ENCODE results near the gene SAMD10. TPM values are rescaled to one million over a fixed set of nuclear protein-coding genes. Genes with fewer than 3 reads are reported as not detected.
"Not testable (repeated sequence)": the region's sequence is repeated elsewhere in the genome, so short reads cannot be mapped to it uniquely, and the experiment has no call there.

The SAMD10 gene
- total RNA-seq, 6 experiments from 2014 or later: 2.7 to 6.7 (median 3.5) TPM

GRCh38 chr20:63961664-63962425 is 17.6 kb downstream of the SAMD10 start:
- DNase-seq: peak in 1 of 3 donors; percentile 21
- Histone ChIP-seq H3K36me3 (peaks cover 0 to 41% (median 20%) of the 10 kb centered on the region in 4 donors), H3K27ac (no peak overlapping the region), H3K4me1 (peaks cover 0 to 7% (median 4%) of the 10 kb centered on the region in 4 donors), H3K27me3 (no peaks in the 10 kb centered on the region), H3K4me3 (no peak overlapping the region), H3K9me3 (no peaks in the 10 kb centered on the region)
- WGBS (ENCODE audit: insufficient coverage, low coverage, low lambda C conversion rate, missing lambda C conversion rate): 74% methylated on average over 3 of the region's 26 CpGs
- TF ChIP-seq CTCF (IDR thresholded peaks at IDR 0.05) (no peak), POLR2A (IDR thresholded peaks at IDR 0.05) (no peak)
- intact Hi-C loops (cut with DNase I): no loop called here
- no peak for ATAC-seq

DNA sequence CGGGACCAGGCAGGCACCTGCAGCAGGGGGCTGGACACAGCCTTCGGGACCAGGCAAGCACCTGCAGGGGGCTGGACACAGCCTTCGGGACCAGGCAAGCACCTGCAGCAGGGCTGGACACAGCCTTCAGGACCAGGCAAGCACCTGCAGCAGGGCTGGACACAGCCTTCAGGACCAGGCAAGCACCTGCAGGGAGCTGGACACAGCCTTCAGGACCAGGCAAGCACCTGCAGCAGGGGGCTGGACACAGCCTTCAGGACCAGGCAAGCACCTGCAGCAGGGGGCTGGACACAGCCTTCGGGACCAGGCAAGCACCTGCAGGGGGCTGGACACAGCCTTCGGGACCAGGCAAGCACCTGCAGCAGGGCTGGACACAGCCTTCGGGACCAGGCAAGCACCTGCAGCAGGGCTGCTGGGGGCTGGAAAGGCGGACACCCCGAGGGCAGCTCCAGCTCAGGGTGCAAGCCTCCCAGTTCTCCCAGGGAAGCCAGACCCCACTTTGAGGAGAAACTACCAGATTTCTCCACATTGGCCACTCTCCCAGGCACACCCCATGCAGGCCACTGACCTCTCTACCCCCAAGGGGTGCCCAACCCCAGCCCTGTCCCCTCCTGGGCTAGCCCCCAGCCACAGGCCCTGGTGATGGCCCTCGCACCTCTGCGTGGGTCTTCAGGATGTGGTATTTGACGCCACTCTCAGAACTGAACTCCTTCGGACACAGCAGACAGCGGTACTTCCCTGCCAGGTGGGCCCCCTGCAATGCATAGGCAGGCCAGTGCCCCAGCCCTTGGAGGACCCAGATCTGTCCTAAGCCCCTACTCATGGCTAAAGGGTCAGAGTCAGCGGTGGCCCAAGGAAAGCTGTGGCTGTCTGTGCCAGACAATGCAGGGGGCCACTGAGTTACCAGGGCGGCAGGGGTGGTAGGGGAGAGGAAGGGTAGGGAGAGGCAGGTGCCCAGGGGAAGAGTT is 18.5 kb downstream of the SAMD10 start:
- H3K27me3 ChIP-seq; H3K4me3 ChIP-seq; intact Hi-C loops (cut with DNase I); ATAC-seq; H3K9me3 ChIP-seq; H3K4me1 ChIP-seq; H3K27ac ChIP-seq: not testable (repeated sequence)
- DNase-seq: peak in 1 of 3 donors; percentile 17
- WGBS (ENCODE audit: insufficient coverage, low coverage, low lambda C conversion rate, missing lambda C conversion rate): 100% methylated on average over 2 of the region's 15 CpGs
- peaks cover 0 to 34% (median 16%) of the 10 kb centered on the region in 4 donors for H3K36me3 ChIP-seq

DNA sequence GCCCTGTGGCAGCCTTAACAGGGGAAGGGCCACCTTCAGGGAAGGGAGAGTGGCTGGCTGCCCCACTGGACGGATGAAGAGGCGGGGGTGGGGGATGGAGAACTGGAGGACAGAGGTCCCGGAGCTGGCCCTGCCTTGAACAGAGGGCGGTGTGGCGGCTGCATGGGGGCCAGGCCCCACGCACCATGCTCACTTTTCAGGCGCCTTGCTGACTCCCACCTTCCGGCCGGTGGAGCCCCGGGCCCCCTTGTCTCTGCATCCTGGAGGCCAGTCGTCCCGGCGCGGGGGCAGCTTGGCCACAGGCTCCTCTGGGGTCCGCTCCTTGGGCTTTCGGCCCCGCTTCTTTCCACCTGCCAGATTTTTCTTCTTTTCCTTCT is 19.8 kb downstream of the SAMD10 start:
- TF ChIP-seq CTCF (IDR thresholded peaks at IDR 0.05) (no peak), POLR2A (IDR thresholded peaks at IDR 0.05) (no peak)
- no peaks in the 10 kb centered on the region for H3K27me3 ChIP-seq
- intact Hi-C loops (cut with DNase I): no loop called here
- no peak overlapping the region for H3K4me3 ChIP-seq
- peaks cover 0 to 34% (median 16%) of the 10 kb centered on the region in 4 donors for H3K36me3 ChIP-seq
- DNase-seq: no peak
- ATAC-seq: no peak
- WGBS (ENCODE audit: insufficient coverage, low coverage, low lambda C conversion rate, missing lambda C conversion rate): no CpG with 5 or more reads among the region's 17 CpGs
- H3K27ac ChIP-seq: no peak overlapping the region
- peaks cover 2 to 16% (median 5%) of the 10 kb centered on the region in 4 donors for H3K4me1 ChIP-seq
- no peaks in the 10 kb centered on the region for H3K9me3 ChIP-seq

DNA sequence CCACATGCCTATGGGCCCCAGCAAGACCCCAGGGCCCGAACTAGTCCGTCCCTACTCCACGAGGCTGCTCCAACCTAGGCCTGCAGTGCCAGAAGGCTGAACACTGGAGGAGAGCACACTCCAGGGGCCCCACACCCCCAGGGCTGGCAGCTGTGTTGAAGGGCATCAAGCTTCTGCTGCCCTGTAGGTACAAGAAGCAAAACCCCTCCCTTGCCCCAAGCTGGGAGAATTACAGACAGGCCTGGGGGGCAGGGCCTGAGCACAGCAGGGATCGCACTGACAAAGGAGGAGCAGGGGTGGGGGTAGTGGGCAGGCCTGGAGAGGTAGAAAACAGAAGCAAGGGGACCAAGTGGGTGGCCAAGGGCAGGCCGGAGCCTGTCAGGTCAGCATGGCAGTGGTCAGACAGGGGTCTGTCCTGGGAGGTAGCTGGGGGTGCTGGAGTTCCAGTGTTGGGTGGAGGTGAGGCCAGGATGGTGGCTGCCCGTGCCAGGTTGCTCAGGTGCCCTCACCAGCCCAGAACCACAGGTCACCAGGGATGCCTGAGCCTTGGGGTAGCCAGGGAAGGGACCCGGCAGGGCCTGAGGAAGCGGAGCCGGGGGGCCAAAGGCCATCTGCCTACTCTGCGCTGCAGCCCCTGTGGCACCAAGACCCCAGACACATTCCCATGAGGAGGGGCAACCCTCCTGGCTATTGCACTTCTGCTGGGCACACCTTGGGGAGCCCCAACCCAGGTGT is 20.3 kb downstream of the SAMD10 start:
- no peaks in the 10 kb centered on the region for H3K9me3 ChIP-seq
- no peak overlapping the region for H3K4me3 ChIP-seq
- 100% methylated on average over 1 of the region's 10 CpGs for WGBS (ENCODE audit: insufficient coverage, low coverage, low lambda C conversion rate, missing lambda C conversion rate)
- TF ChIP-seq POLR2A (IDR thresholded peaks at IDR 0.05): no peak
- H3K27ac ChIP-seq: no peak overlapping the region
- no peaks in the 10 kb centered on the region for H3K27me3 ChIP-seq
- intact Hi-C loops (cut with DNase I): no loop called here
- H3K4me1 ChIP-seq: peaks cover 2 to 22% (median 8%) of the 10 kb centered on the region in 4 donors
- ATAC-seq (no peak), DNase-seq (no peak)
- H3K36me3 ChIP-seq: peaks cover 0 to 30% (median 15%) of the 10 kb centered on the region in 4 donors

DNA sequence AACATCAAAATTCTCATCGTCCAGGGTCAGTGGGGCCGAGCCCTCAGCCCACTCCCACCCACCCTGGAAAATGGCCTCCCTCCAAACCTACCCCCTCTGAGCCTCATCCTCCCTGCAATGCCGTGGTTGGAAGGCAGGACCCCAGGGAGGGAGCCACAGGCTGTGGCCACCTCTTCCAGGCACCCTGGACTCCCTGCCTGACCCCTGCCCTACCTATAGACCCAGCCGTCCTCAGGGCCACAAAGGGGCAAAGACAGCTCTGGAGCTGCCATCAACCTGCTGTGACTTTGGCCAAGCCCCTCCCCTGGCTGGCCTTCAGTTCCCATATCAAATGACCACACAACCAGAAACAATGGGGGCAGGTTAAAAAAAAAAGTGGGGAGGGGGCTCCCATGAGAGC is 21.0 kb downstream of the SAMD10 start:
- ATAC-seq (no peak), DNase-seq (no peak)
- TF ChIP-seq CTCF (IDR thresholded peaks at IDR 0.05) (no peak), POLR2A (IDR thresholded peaks at IDR 0.05) (no peak)
- Histone ChIP-seq H3K27me3 (no peaks in the 10 kb centered on the region), H3K4me3 (no peak overlapping the region), H3K9me3 (no peaks in the 10 kb centered on the region), H3K36me3 (peaks cover 0 to 24% (median 10%) of the 10 kb centered on the region in 4 donors), H3K27ac (no peak overlapping the region), H3K4me1 (peaks cover 2 to 27% (median 9%) of the 10 kb centered on the region in 4 donors)
- intact Hi-C loops (cut with DNase I): no loop called here
- WGBS (ENCODE audit: insufficient coverage, low coverage, low lambda C conversion rate, missing lambda C conversion rate): no CpG with 5 or more reads among the region's 4 CpGs
